IMR-90 (cell line): Measurements from ENCODE around the gene PCDHB11. TPM values are rescaled to one million over a fixed set of nuclear protein-coding genes. Genes with fewer than 3 reads are reported as not detected.
A peak's percentile ranks its signal among the peaks of the same experiment; 100 is the strongest.

ENCODE experiments used
- ATAC-seq: fragments of 200-7000 bp; cut with Tn5 transposase; 2 replicates; pipeline ENCODE4 v1.9.1; 2020; ENCODE audit warnings: low read depth, mild to moderate bottlenecking, moderate library complexity
- BruUV-seq: library from RNA; stranded (reverse); fragments of 400-500 nt; replicated peaks from 2 replicates; lab custom pipeline; 2021; lab: Mats Ljungman, UMichigan
- CTCF ChIA-PET: fragments of 300-600 bp; formaldehyde crosslinking; extraction: SDS; loops from one replicate; lab custom pipeline; 2021; ENCODE audit warnings: antibody characterized with exemption; lab: Yijun Ruan, JAX
- POLR2A ChIA-PET: fragments of 300-600 bp; sonication (Branson Sonifier 250); formaldehyde crosslinking; loops from one replicate; lab custom pipeline; 2022; ENCODE audit warnings: antibody characterized with exemption; ENCODE audit not compliant: unreplicated experiment; lab: Charles Lee
- DNase-seq: peaks from one replicate; pipeline ENCODE4 v3.0.0; 2013
- H2AFZ ChIP-seq: replicated peaks from 2 replicates; pipeline ENCODE3; 2013; ENCODE audit warnings: low read length, mild to moderate bottlenecking; ENCODE audit not compliant: poor library complexity
- H2AK5ac ChIP-seq: 2 replicates; pipeline ENCODE4 v1.6.1; 2013; ENCODE audit warnings: low read depth, low read length, inconsistent platforms
- H2AK9ac ChIP-seq: replicated peaks from 2 replicates; pipeline ENCODE3; 2013; ENCODE audit warnings: mild to moderate bottlenecking, low read depth, low read length, moderate library complexity; ENCODE audit not compliant: poor library complexity
- H2BK120ac ChIP-seq: 2 replicates; pipeline ENCODE4 v1.6.1; 2013; ENCODE audit warnings: low read depth, low read length, inconsistent platforms
- H2BK15ac ChIP-seq: 3 replicates; pipeline ENCODE4 v1.6.1; 2013; ENCODE audit warnings: low read depth, low read length, inconsistent platforms
- H2BK20ac ChIP-seq: 2 replicates; pipeline ENCODE4 v1.6.1; 2013; ENCODE audit warnings: low read depth, mild to moderate bottlenecking, inconsistent platforms, low read length, moderate library complexity
- H2BK5ac ChIP-seq: 2 replicates; pipeline ENCODE4 v1.6.1; 2013; ENCODE audit warnings: mild to moderate bottlenecking, low read depth, low read length, inconsistent platforms; ENCODE audit not compliant: poor library complexity, severe bottlenecking
- H3K14ac ChIP-seq: replicated peaks from 2 replicates; pipeline ENCODE4 v1.6.1; 2013; ENCODE audit warnings: low read depth, low read length, inconsistent platforms
- H3K18ac ChIP-seq: 2 replicates; pipeline ENCODE4 v1.6.1; 2013; ENCODE audit warnings: low read depth, low read length, control low read depth
- H3K23ac ChIP-seq: 2 replicates; pipeline ENCODE4 v1.6.1; 2013; ENCODE audit warnings: low read depth, low read length, inconsistent platforms
- H3K27ac ChIP-seq: 2 replicates; pipeline ENCODE4 v1.5.1; 2013; ENCODE audit warnings: mild to moderate bottlenecking, control low read depth, low read length; ENCODE audit not compliant: insufficient read depth
- H3K27me3 ChIP-seq: 2 replicates; pipeline ENCODE4 v1.6.1; 2013; ENCODE audit warnings: low read length; ENCODE audit not compliant: control insufficient read depth, insufficient read depth
- H3K36me3 ChIP-seq: 2 replicates; pipeline ENCODE4 v1.6.1; 2013; ENCODE audit warnings: low read length, mixed read lengths; ENCODE audit not compliant: control insufficient read depth, insufficient read depth
- H3K4ac ChIP-seq: 2 replicates; pipeline ENCODE4 v1.6.1; 2013; ENCODE audit warnings: low read depth, low read length, inconsistent platforms
- H3K4me1 ChIP-seq: 2 replicates; pipeline ENCODE4 v1.6.1; 2013; ENCODE audit warnings: low read length, mixed read lengths; ENCODE audit not compliant: control insufficient read depth, insufficient read depth
- H3K4me2 ChIP-seq: 2 replicates; pipeline ENCODE4 v1.6.1; 2013; ENCODE audit warnings: low read depth, mild to moderate bottlenecking, control low read depth, low read length, moderate library complexity
- H3K4me3 ChIP-seq: 2 replicates; pipeline ENCODE4 v1.5.1; 2013; ENCODE audit warnings: low read depth, mild to moderate bottlenecking, control low read depth, low read length, moderate library complexity; ENCODE audit not compliant: insufficient read depth
- H3K56ac ChIP-seq: 2 replicates; pipeline ENCODE4 v1.6.1; 2013; ENCODE audit warnings: low read length, inconsistent platforms; ENCODE audit not compliant: insufficient read depth; ENCODE audit errors: extremely low read depth
- H3K79me1 ChIP-seq, 2 experiments: 2 replicates each; pipeline ENCODE4 v1.6.1; 2013; ENCODE audit warnings: low read length in 2 of 2, inconsistent platforms in 1 of 2, low read depth in 1 of 2
- H3K9ac ChIP-seq: 2 replicates; pipeline ENCODE4 v1.6.1; 2013; ENCODE audit warnings: low read depth, low read length, control low read depth
- H3K9me1 ChIP-seq: 2 replicates; pipeline ENCODE4 v1.6.1; 2013; ENCODE audit warnings: low read length, inconsistent platforms; ENCODE audit not compliant: insufficient read depth
- H3K9me3 ChIP-seq: 2 replicates; pipeline ENCODE4 v1.6.1; 2013; ENCODE audit warnings: low read length; ENCODE audit not compliant: control insufficient read depth, insufficient read depth
- H4K20me1 ChIP-seq: 2 replicates; pipeline ENCODE4 v1.6.1; 2013; ENCODE audit warnings: low read length, inconsistent platforms; ENCODE audit not compliant: insufficient read depth
- H4K5ac ChIP-seq: 2 replicates; pipeline ENCODE4 v1.6.1; 2013; ENCODE audit warnings: mild to moderate bottlenecking, low read depth, low read length, control low read depth
- H4K8ac ChIP-seq, 2 experiments: 2 replicates each; pipeline ENCODE4 v1.6.1; 2013; ENCODE audit warnings: low read depth in 2 of 2, low read length in 2 of 2, control low read depth in 1 of 2, inconsistent platforms in 1 of 2
- H4K91ac ChIP-seq: 2 replicates; pipeline ENCODE4 v1.6.1; 2013; ENCODE audit warnings: low read depth, low read length, inconsistent platforms; ENCODE audit not compliant: insufficient read depth
- BHLHE40 ChIP-seq: fragments of 150-350 bp; IDR thresholded peaks from 2 replicates; pipeline ENCODE4 v1.6.1; 2016; ENCODE audit warnings: mild to moderate bottlenecking, low read depth, low read length
- CEBPB ChIP-seq: IDR thresholded peaks from 2 replicates; pipeline ENCODE4 v1.6.1; 2012; ENCODE audit warnings: low read depth, low read length, improper control_type of control experiment
- CTCF ChIP-seq: conservative IDR thresholded peaks from 2 replicates; pipeline ENCODE4 v1.5.1; 2012; ENCODE audit warnings: mild to moderate bottlenecking, low read depth, low read length, improper control_type of control experiment
- FOS ChIP-seq: fragments of 150-350 bp; IDR thresholded peaks from 2 replicates; pipeline ENCODE4 v1.6.1; 2016; ENCODE audit warnings: low read depth, low read length
- RAD21 ChIP-seq: IDR thresholded peaks from 2 replicates; pipeline ENCODE4 v1.6.1; 2012; ENCODE audit warnings: low read length, improper control_type of control experiment
- RFX5 ChIP-seq: IDR thresholded peaks from 2 replicates; pipeline ENCODE4 v1.8.0; 2012; ENCODE audit warnings: low read depth, mild to moderate bottlenecking, low read length, moderate library complexity
- WGBS, 2 experiments: methylation state at CpG; one replicate each; pipeline versions ENCODE4 v1.1.5 to v1.1.7; 2013; ENCODE audit warnings: missing lambda C conversion rate in 2 of 2; ENCODE audit not compliant: insufficient read length in 1 of 2; ENCODE audit errors: extremely low coverage in 2 of 2; 5-methylcytosine and 5-hydroxymethylcytosine counted together
- dilution Hi-C: fragments of 300-500 bp; cut with HindIII; formaldehyde crosslinking; loops from one replicate; pipeline ENCODE4 v1.14.3; 2018; ENCODE audit warnings: low sequenced_read_pairs; ENCODE audit not compliant: unreplicated experiment
- in situ Hi-C: fragments of 300-500 bp; cut with MboI; formaldehyde crosslinking; loops from 3 replicates; pipeline ENCODE4 v1.14.3; 2019; ENCODE audit warnings: low sequenced_read_pairs, inconsistent platforms, mixed read lengths
- intact Hi-C: fragments of 100-400 bp; cut with micrococcal nuclease; formaldehyde crosslinking; loops from 2 replicates; pipeline ENCODE4 v1.10.0; 2022
- polyA plus RNA-seq, 3 experiments: library from polyadenylated mRNA; depleted of rRNA; stranded (reverse); fragments of >200 nt; gene quantifications; 2 replicates each; pipeline ENCODE4 v1.2.3, GENCODE V29; 2012; ENCODE audit warnings: low replicate concordance in 1 of 3
- total RNA-seq: library from RNA; depleted of rRNA; stranded (reverse); fragments of >200 nt; gene quantifications from 2 replicates; pipeline ENCODE4 v1.2.3, GENCODE V29; 2012

PCDHB11 gene
- total and polyA plus RNA-seq, 2 of the 4 experiments (the other 2 are of a cell fraction), result under 0.01 to 0.05 TPM

- DNase-seq, result peak; percentile 20
These were observed 23.8 kb downstream of the PCDHB11 start, which contains the start of gene PCDHB14 for GRCh38 chr5:141223112-141223783. TSS of gene PCDHB14 (plus strand) at chr5:141223343. CDS start at chr5:141223506, 163 bp downstream.

More at GRCh38 chr5:141223112-141223783, 23.8 kb downstream of the PCDHB11 start, which contains the start of gene PCDHB14:
- Histone ChIP-seq H4K8ac (no peak within 1 kb of the TSS), H2BK120ac (no peak within 1 kb of the TSS), H3K36me3 (no peaks in the 10 kb centered on the region), H2AK5ac (no peak within 1 kb of the TSS), H3K9ac (peak within 1 kb of the TSS; percentile 68; the same call in 1 of the 2 replicates), H3K56ac (no peak within 1 kb of the TSS), H4K91ac (no peak within 1 kb of the TSS), H2AK9ac (no peak within 1 kb of the TSS), H3K27me3 (no peaks in the 10 kb centered on the region), H4K5ac (no peak within 1 kb of the TSS), H3K4me3 (peak within 1 kb of the TSS; percentile 48), H3K27ac (no peak within 1 kb of the TSS), H3K18ac (no peak within 1 kb of the TSS), H2BK20ac (no peak within 1 kb of the TSS), H3K4me1 (no peaks in the 10 kb centered on the region), H2BK5ac (no peak within 1 kb of the TSS), H3K4ac (no peak within 1 kb of the TSS), H4K20me1 (no peaks in the 10 kb centered on the region), H3K23ac (no peak within 1 kb of the TSS), H2BK15ac (no peak within 1 kb of the TSS), H3K9me3 (peaks cover 22% of the 10 kb centered on the region), H2AFZ (no peak within 1 kb of the TSS), H3K4me2 (peak within 1 kb of the TSS; percentile 77), H3K14ac (no peak within 1 kb of the TSS), H3K79me1 (no peaks in the 10 kb centered on the region), H3K9me1 (no peaks in the 10 kb centered on the region)
- intact Hi-C loops, result loop anchor here (1.0 kb wide), 1 partner anchor 341 kb away; no protein-coding TSS in a partner anchor
- no TSS peak for BruUV-seq
- ChIA-PET POLR2A (no interaction called here), CTCF (interaction anchor here (0.6 to 2.4 kb wide), 5 partner anchors 148 to 341 kb away, joined by 3 to 8 read pairs (median 4); no protein-coding TSS in a partner anchor)
- dilution Hi-C loops, result no loop called here
- peak; percentile 69 for ATAC-seq
- in situ Hi-C loops, result no loop called here
- TF ChIP-seq CTCF (peak; percentile 34), RAD21 (peak; percentile 33), RFX5 (no peak), CEBPB (no peak), BHLHE40 (no peak), FOS (no peak)
- WGBS, 2 experiments, result 0% methylated on average over 1 of the region's 15 CpGs; no CpG with 5 or more reads in 1 of the 2 experiments
